A673 (cell line): ENCODE data around the gene CISD2. TPM values are rescaled to one million over a fixed set of nuclear protein-coding genes. Genes with fewer than 3 reads are reported as not detected.
"Not testable (repeated sequence)": the region's sequence is repeated elsewhere in the genome, so short reads cannot be mapped to it uniquely, and the experiment has no call there.

Source experiments
- BruUV-seq: library from RNA; stranded (reverse); fragments of 400-500 nt; replicated peaks from 2 replicates; lab custom pipeline; 2021; lab: Mats Ljungman, UMichigan
- CTCF ChIA-PET: fragments of 300-600 bp; sonication (Branson Sonifier 250); formaldehyde crosslinking; loops from one replicate; lab custom pipeline; 2022; ENCODE audit warnings: antibody characterized with exemption; lab: Charles Lee
- POLR2A ChIA-PET: fragments of 300-600 bp; sonication (Branson Sonifier 250); formaldehyde crosslinking; loops from one replicate; lab custom pipeline; 2022; ENCODE audit warnings: antibody characterized with exemption; ENCODE audit not compliant: low non-redundant PET; lab: Charles Lee
- DNase-seq: peaks from one replicate; pipeline ENCODE4 v3.0.0-alpha.2; 2015; ENCODE audit warnings: low spot score
- H3K27ac ChIP-seq: fragments of 200-600 bp; sonication (generic); 2 replicates; pipeline ENCODE4 v1.5.1; 2016; ENCODE audit warnings: mixed run types, low read depth, mild to moderate bottlenecking, mixed read lengths, antibody characterized with exemption, low read length; ENCODE audit not compliant: poor library complexity, severe bottlenecking
- H3K27me3 ChIP-seq: fragments of 200-600 bp; sonication (generic); replicated peaks from 2 replicates; pipeline ENCODE4 v1.6.1; 2017; ENCODE audit warnings: mixed run types, low read depth, mild to moderate bottlenecking, mixed read lengths, antibody characterized with exemption, low read length; ENCODE audit not compliant: insufficient read depth, poor library complexity
- H3K36me3 ChIP-seq: fragments of 200-600 bp; sonication (generic); 2 replicates; pipeline ENCODE4 v1.6.1; 2016; ENCODE audit warnings: mixed run types, mild to moderate bottlenecking, mixed read lengths, antibody characterized with exemption, low read length; ENCODE audit not compliant: insufficient read depth, poor library complexity, severe bottlenecking
- H3K4me1 ChIP-seq: fragments of 200-600 bp; sonication (generic); 2 replicates; pipeline ENCODE4 v1.6.1; 2017; ENCODE audit warnings: mixed run types, mild to moderate bottlenecking, mixed read lengths, antibody characterized with exemption, low read length; ENCODE audit not compliant: insufficient read depth, poor library complexity, severe bottlenecking
- H3K4me3 ChIP-seq: fragments of 200-600 bp; sonication (generic); 2 replicates; pipeline ENCODE4 v1.5.1; 2016; ENCODE audit warnings: low read depth, mixed run types, mild to moderate bottlenecking, mixed read lengths, low read length; ENCODE audit not compliant: poor library complexity, severe bottlenecking
- H3K9me3 ChIP-seq: fragments of 200-600 bp; sonication (generic); 2 replicates; pipeline ENCODE4 v1.6.1; 2016; ENCODE audit warnings: mixed run types, low read depth, mild to moderate bottlenecking, mixed read lengths, antibody characterized with exemption, low read length; ENCODE audit not compliant: poor library complexity, severe bottlenecking
- CTCF ChIP-seq: fragments of 300-800, 200-600 bp; sonication (generic); conservative IDR thresholded peaks from 2 replicates; pipeline ENCODE4 v1.5.1; 2017; ENCODE audit warnings: low read depth, mild to moderate bottlenecking, antibody characterized with exemption, low read length, moderate library complexity, mixed read lengths
- EZH2 ChIP-seq: fragments of 200-600 bp; sonication (generic); IDR thresholded peaks from 2 replicates; pipeline ENCODE4 v1.6.1; 2017; ENCODE audit warnings: borderline replicate concordance, low read depth, mild to moderate bottlenecking, mixed read lengths, antibody characterized with exemption, low read length; ENCODE audit not compliant: poor library complexity, severe bottlenecking
- intact Hi-C: fragments of 100-400 bp; cut with micrococcal nuclease; formaldehyde crosslinking; loops from one replicate; pipeline ENCODE4 v1.10.0; 2022; ENCODE audit not compliant: unreplicated experiment
- total RNA-seq: library from RNA; stranded (reverse); gene quantifications from 2 replicates; pipeline ENCODE4 v1.2.3, GENCODE V29; 2021

Gene CISD2
- total RNA-seq, 1 experiment from 2014 or later, result 49.3 TPM

- Histone ChIP-seq H3K36me3 (no peaks in the 10 kb centered on the region), H3K27ac (peak overlapping the region; percentile 96), H3K9me3 (no peaks in the 10 kb centered on the region), H3K4me1 (peaks cover 20% of the 10 kb centered on the region), H3K27me3 (no peaks in the 10 kb centered on the region), H3K4me3 (peak overlapping the region; percentile 71)
- no TSS peak for BruUV-seq
- DNase-seq, result no peak
- intact Hi-C loops, result no loop called here
- POLR2A ChIA-PET, result no interaction called here
- CTCF ChIA-PET, result no interaction called here
- TF ChIP-seq EZH2 (no peak), CTCF (no peak)
These were observed 525 bp upstream of the CISD2 start for GRCh38 chr4:102868153-102868780.

- intact Hi-C loops, result no loop called here
These were observed 891 bp downstream of the CISD2 start for GRCh38 chr4:102869569-102870197.

GRCh38 chr4:102871772-102872171 is 3.0 kb downstream of the CISD2 start:
- DNase-seq, result no peak
- intact Hi-C loops, result no loop called here
- Histone ChIP-seq H3K27me3 (no peaks in the 10 kb centered on the region), H3K4me1 (peaks cover 20% of the 10 kb centered on the region), H3K9me3 (peaks cover 1% of the 10 kb centered on the region), H3K36me3 (peaks cover 2% of the 10 kb centered on the region), H3K4me3 (no peak overlapping the region), H3K27ac (peak overlapping the region; percentile 28)
- ChIA-PET POLR2A (no interaction called here), CTCF (no interaction called here)
- BruUV-seq, result no TSS peak
- no peak for TF ChIP-seq EZH2
- no peak for TF ChIP-seq CTCF

More at GRCh38 chr4:102869569-102870197, 891 bp downstream of the CISD2 start:
- peaks cover 20% of the 10 kb centered on the region for H3K4me1 ChIP-seq
- DNase-seq, result no peak
- no peaks in the 10 kb centered on the region for H3K36me3 ChIP-seq
- peak overlapping the region; percentile 96 for H3K27ac ChIP-seq
- no peaks in the 10 kb centered on the region for H3K27me3 ChIP-seq
- H3K4me3 ChIP-seq, result peak overlapping the region; percentile 71
- H3K9me3 ChIP-seq, result no peaks in the 10 kb centered on the region
- no peak for TF ChIP-seq CTCF
- TF ChIP-seq EZH2, result no peak
- CTCF ChIA-PET, result no interaction called here
- POLR2A ChIA-PET, result interaction anchor here (0.6 kb wide), 1 partner anchor 42 kb away, joined by 4 read pairs; no protein-coding TSS in a partner anchor
- BruUV-seq, result no TSS peak

GRCh38 chr4:102877477-102878106 is 8.8 kb downstream of the CISD2 start:
- H3K27ac ChIP-seq, DNase-seq, intact Hi-C loops, H3K4me1 ChIP-seq, CTCF ChIA-PET, H3K4me3 ChIP-seq, POLR2A ChIA-PET, BruUV-seq, H3K36me3 ChIP-seq, H3K27me3 ChIP-seq: not testable (repeated sequence)
- H3K9me3 ChIP-seq, result peaks cover 11% of the 10 kb centered on the region

- H3K27me3 ChIP-seq, DNase-seq, CTCF ChIA-PET, H3K4me3 ChIP-seq, BruUV-seq, H3K27ac ChIP-seq, intact Hi-C loops, H3K36me3 ChIP-seq, H3K4me1 ChIP-seq, POLR2A ChIA-PET: not testable (repeated sequence)
- H3K9me3 ChIP-seq, result peaks cover 11% of the 10 kb centered on the region
These were observed 9.6 kb downstream of the CISD2 start for GRCh38 chr4:102878349-102878748.
